HL-60 (cell line): ENCODE measurements around the gene NAXE.

Experiments used
- CTCF ChIP-seq: IDR thresholded peaks from one replicate; pipeline ENCODE4 v1.5.1; 2011; ENCODE audit warnings: low read length, control low read depth, inconsistent platforms; ENCODE audit not compliant: insufficient read depth
- GABPA ChIP-seq: IDR thresholded peaks from 2 replicates; pipeline ENCODE4 v1.6.1; 2012; ENCODE audit warnings: low read depth
- POLR2AphosphoS5 ChIP-seq: IDR thresholded peaks from 2 replicates; pipeline ENCODE4 v1.6.1; 2012; ENCODE audit warnings: low read depth
- REST ChIP-seq: IDR thresholded peaks from 2 replicates; pipeline ENCODE4 v1.6.1; 2012; ENCODE audit warnings: low read depth; ENCODE audit not compliant: insufficient replicate concordance

- no peak for TF ChIP-seq CTCF
- TF ChIP-seq POLR2AphosphoS5, result no peak
- no peak for TF ChIP-seq REST
- TF ChIP-seq GABPA, result no peak
These were observed 34.5 kb downstream of the NAXE start for GRCh38 chr1:156626079-156626438.
